Mesenchymal stem cell (in vitro differentiated cells and primary cell): ENCODE data around the gene LDHAL6B.
"Not testable (repeated sequence)": the region's sequence is repeated elsewhere in the genome, so short reads cannot be mapped to it uniquely, and the experiment has no call there.

Experiments
- DNase-seq: peaks from one replicate; pipeline ENCODE4 v3.0.0-alpha.2; 2013
- H2AFZ ChIP-seq: one replicate; pipeline ENCODE4 v1.6.1; 2013; ENCODE audit warnings: low read depth, mild to moderate bottlenecking, control low read depth, inconsistent platforms, low read length, moderate library complexity
- H2AK5ac ChIP-seq: 2 replicates; pipeline ENCODE4 v1.6.1; 2013; ENCODE audit warnings: low read length, moderate library complexity, mild to moderate bottlenecking, inconsistent platforms; ENCODE audit not compliant: severe bottlenecking
- H2BK120ac ChIP-seq: one replicate; pipeline ENCODE4 v1.6.1; 2013; ENCODE audit warnings: low read depth, mild to moderate bottlenecking, inconsistent platforms, low read length, moderate library complexity
- H2BK12ac ChIP-seq, 2 experiments: one replicate each; pipeline ENCODE4 v1.6.1; 2013; ENCODE audit warnings: inconsistent platforms in 2 of 2, low read length in 2 of 2, mild to moderate bottlenecking in 2 of 2, moderate library complexity in 2 of 2, control low read depth in 1 of 2
- H2BK15ac ChIP-seq: one replicate; pipeline ENCODE4 v1.6.1; 2013; ENCODE audit warnings: mild to moderate bottlenecking, low read depth, inconsistent platforms; ENCODE audit not compliant: poor library complexity, severe bottlenecking
- H2BK5ac ChIP-seq: 2 replicates; pipeline ENCODE4 v1.6.1; 2013; ENCODE audit warnings: low read depth, mild to moderate bottlenecking, low read length, control low read depth, inconsistent platforms; ENCODE audit not compliant: poor library complexity, severe bottlenecking
- H3K14ac ChIP-seq, 2 experiments: one replicate each; pipeline ENCODE4 v1.6.1; 2013; ENCODE audit warnings: inconsistent platforms in 2 of 2, low read length in 2 of 2, control low read depth in 1 of 2, mild to moderate bottlenecking in 1 of 2, moderate library complexity in 1 of 2
- H3K18ac ChIP-seq, 2 experiments: one replicate each; pipeline ENCODE4 v1.6.1; 2013; ENCODE audit warnings: inconsistent platforms in 2 of 2, low read length in 2 of 2, control low read depth in 1 of 2, low read depth in 1 of 2, mild to moderate bottlenecking in 1 of 2
- H3K23ac ChIP-seq, 2 experiments: one replicate each; pipeline ENCODE4 v1.6.1; 2013; ENCODE audit warnings: inconsistent platforms in 2 of 2, low read length in 2 of 2, mild to moderate bottlenecking in 2 of 2, moderate library complexity in 2 of 2, control low read depth in 1 of 2
- H3K27ac ChIP-seq: 2 replicates; pipeline ENCODE4 v1.5.1; 2013; ENCODE audit warnings: mild to moderate bottlenecking, moderate library complexity, low read length, control low read depth, inconsistent platforms; ENCODE audit not compliant: poor library complexity, severe bottlenecking
- H3K27me3 ChIP-seq, 2 experiments: 2 replicates each; pipeline versions ENCODE4 v1.6.1 to v1.7.0; 2013; ENCODE audit warnings: low read length in 2 of 2, mild to moderate bottlenecking in 2 of 2, moderate library complexity in 2 of 2, control low read depth in 1 of 2, inconsistent platforms in 1 of 2; ENCODE audit not compliant: control insufficient read depth in 1 of 2, insufficient read depth in 1 of 2
- H3K36me3 ChIP-seq, 2 experiments: 2 replicates each; pipeline versions ENCODE4 v1.6.1 to v1.7.0; 2013; ENCODE audit warnings: low read length in 2 of 2, control low read depth in 1 of 2, inconsistent platforms in 1 of 2, low read depth in 1 of 2, mild to moderate bottlenecking in 1 of 2; ENCODE audit not compliant: insufficient read depth in 2 of 2, control insufficient read depth in 1 of 2
- H3K4ac ChIP-seq, 2 experiments: one replicate each; pipeline ENCODE4 v1.6.1; 2013; ENCODE audit warnings: inconsistent platforms in 2 of 2, low read length in 2 of 2, mild to moderate bottlenecking in 2 of 2, moderate library complexity in 2 of 2, control low read depth in 1 of 2, low read depth in 1 of 2
- H3K4me1 ChIP-seq: 2 replicates; pipeline ENCODE4 v1.6.1; 2013; ENCODE audit warnings: low read depth, low read length, control low read depth; ENCODE audit not compliant: control insufficient read depth, insufficient read depth
- H3K4me2 ChIP-seq: 2 replicates; pipeline ENCODE4 v1.6.1; 2013; ENCODE audit warnings: low read length, mild to moderate bottlenecking, inconsistent platforms; ENCODE audit not compliant: poor library complexity, severe bottlenecking
- H3K4me3 ChIP-seq, 2 experiments: 2 replicates each; pipeline versions ENCODE4 v1.5.1 to v1.7.0; 2013; ENCODE audit warnings: low read length in 2 of 2, mild to moderate bottlenecking in 2 of 2, control low read depth in 1 of 2, low read depth in 1 of 2; ENCODE audit not compliant: insufficient read depth in 1 of 2
- H3K79me1 ChIP-seq: replicated peaks from 2 replicates; pipeline ENCODE4 v1.6.1; 2013; ENCODE audit warnings: mild to moderate bottlenecking, control low read depth, low read length, inconsistent platforms; ENCODE audit not compliant: poor library complexity, severe bottlenecking
- H3K9ac ChIP-seq: 2 replicates; pipeline ENCODE4 v1.7.0; 2013; ENCODE audit warnings: mild to moderate bottlenecking, low read length, moderate library complexity
- H3K9me3 ChIP-seq: 2 replicates; pipeline ENCODE4 v1.7.0; 2013; ENCODE audit warnings: mild to moderate bottlenecking, low read length; ENCODE audit not compliant: control insufficient read depth
- H4K8ac ChIP-seq: one replicate; pipeline ENCODE4 v1.6.1; 2013; ENCODE audit warnings: inconsistent platforms, mild to moderate bottlenecking, low read length, moderate library complexity
- H4K91ac ChIP-seq: one replicate; pipeline ENCODE4 v1.6.1; 2013; ENCODE audit warnings: mild to moderate bottlenecking, low read length, inconsistent platforms
- WGBS: methylation state at CpG from one replicate; pipeline ENCODE4 v1.1.7; 2013; ENCODE audit warnings: mixed read lengths; 5-methylcytosine and 5-hydroxymethylcytosine counted together

The LDHAL6B gene

DNA sequence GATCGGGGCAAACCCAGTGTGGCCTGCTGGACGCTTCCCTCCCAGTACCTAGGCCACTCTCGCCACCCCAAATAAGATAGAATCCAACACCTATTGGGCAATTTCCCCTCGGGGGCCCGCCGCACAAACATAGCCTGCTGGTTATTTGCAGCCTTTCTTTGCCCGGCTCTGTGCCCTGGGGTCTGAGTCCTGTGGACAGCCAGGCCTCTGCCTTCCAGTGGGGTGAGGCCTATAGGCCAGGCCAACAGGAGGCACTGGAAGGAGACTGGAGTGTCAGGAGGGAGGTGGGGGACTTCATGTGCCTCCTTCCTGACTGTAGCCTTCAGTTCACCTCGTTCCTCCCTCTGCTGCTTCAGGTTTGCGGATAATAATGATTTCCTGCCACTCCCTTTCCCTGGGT lies 47.4 kb upstream of the LDHAL6B start:
- Histone ChIP-seq H3K18ac (no peak overlapping the region), H2AK5ac (no peak overlapping the region), H3K9me3 (no peaks in the 10 kb centered on the region), H3K27ac (no peak overlapping the region), H4K91ac (no peak overlapping the region), H3K4me2 (no peak overlapping the region), H3K4me1 (peaks cover 2% of the 10 kb centered on the region), H3K27me3 (no peaks in the 10 kb centered on the region), H2BK5ac (no peak overlapping the region), H3K36me3 (peaks cover 66 to 99% of the 10 kb centered on the region in 2 experiments), H3K79me1 (peaks cover 13% of the 10 kb centered on the region), H3K9ac (no peak overlapping the region), H3K4ac (no peak overlapping the region), H2BK12ac (peak overlapping the region in 1 of 2 experiments; percentile 34), H2AFZ (no peak overlapping the region), H3K4me3 (no peak overlapping the region), H2BK15ac (no peak overlapping the region), H3K23ac (no peak overlapping the region), H3K14ac (no peak overlapping the region), H2BK120ac (no peak overlapping the region), H4K8ac (no peak overlapping the region)
- WGBS = 94% methylated on average over 9 of the region's 9 CpGs
- DNase-seq = no peak

DNA sequence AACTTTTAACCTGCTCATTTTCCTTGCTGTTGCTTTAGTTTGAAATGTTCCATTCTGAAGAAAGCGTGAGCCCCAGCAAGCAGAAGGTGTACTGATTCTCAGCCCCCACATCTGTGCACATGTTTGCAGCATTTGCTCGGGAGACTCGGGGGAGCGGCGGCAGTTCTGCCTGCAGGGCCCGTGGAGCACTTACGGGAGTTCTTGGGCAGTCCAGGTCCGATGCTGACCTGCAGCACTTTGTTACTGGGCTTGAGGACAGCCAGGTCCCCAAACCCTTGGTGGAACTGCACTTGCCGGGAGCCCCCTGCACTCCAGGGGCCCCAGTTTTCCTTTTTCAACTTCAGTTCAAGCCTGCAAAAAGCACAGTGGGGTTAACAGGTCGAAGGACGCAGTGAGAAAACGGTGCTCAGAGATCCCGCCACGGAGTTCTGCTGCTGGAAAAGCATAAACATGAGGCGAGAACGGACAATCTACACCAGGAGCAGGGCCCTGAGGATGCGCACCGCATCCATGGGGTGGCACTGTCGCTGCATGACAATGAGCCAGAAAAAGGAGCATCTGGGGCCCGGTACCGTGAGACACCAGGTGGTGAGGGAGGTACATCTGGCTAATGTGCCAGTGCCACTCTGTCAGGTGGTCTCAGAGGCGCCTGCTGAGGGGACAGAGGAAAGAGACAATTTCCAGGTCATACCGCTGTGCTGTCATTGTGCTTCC lies 45.6 kb upstream of the LDHAL6B start:
- Histone ChIP-seq H3K36me3 (peaks cover 63 to 100% of the 10 kb centered on the region in 2 experiments), H4K91ac (no peak overlapping the region), H2BK15ac (no peak overlapping the region), H3K4ac (no peak overlapping the region), H2AFZ (no peak overlapping the region), H3K9ac (no peak overlapping the region), H2BK5ac (no peak overlapping the region), H3K4me1 (peaks cover 1% of the 10 kb centered on the region), H3K9me3 (no peaks in the 10 kb centered on the region), H3K79me1 (peaks cover 18% of the 10 kb centered on the region), H4K8ac (no peak overlapping the region), H3K27me3 (no peaks in the 10 kb centered on the region), H3K4me3 (no peak overlapping the region), H3K27ac (no peak overlapping the region), H2BK120ac (no peak overlapping the region), H2AK5ac (no peak overlapping the region), H2BK12ac (no peak overlapping the region), H3K23ac (no peak overlapping the region), H3K4me2 (no peak overlapping the region), H3K14ac (no peak overlapping the region), H3K18ac (peak overlapping the region in 1 of 2 experiments; percentile 34)
- 89% methylated on average over 23 of the region's 23 CpGs for WGBS
- DNase-seq = peak; percentile 34

DNA sequence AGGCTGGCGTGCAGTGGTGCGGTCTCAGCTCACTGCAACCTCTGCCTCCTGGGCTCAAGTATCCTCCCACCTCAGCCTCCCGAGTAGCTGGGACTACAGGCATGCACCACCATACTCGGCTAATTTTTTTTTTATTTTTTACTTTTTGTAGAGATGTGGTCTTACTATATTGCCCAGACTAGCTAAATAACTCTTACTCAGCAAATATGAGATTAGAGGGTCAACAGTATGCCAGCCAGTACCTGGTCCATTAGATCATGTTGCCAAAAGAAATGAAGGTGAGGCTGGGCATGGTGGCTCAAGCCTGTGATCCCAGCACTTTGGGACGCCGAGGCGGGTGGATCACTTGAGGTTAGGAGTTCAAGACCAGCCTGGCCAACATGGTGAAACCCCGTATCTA lies 44.6 kb upstream of the LDHAL6B start:
- not testable (repeated sequence) for DNase-seq, H3K27ac ChIP-seq, H3K27me3 ChIP-seq, H2BK120ac ChIP-seq, H3K9me3 ChIP-seq, H2BK5ac ChIP-seq, H3K18ac ChIP-seq, H4K91ac ChIP-seq, H2BK15ac ChIP-seq, H2AK5ac ChIP-seq, H3K4ac ChIP-seq, H3K4me1 ChIP-seq, H2AFZ ChIP-seq, H4K8ac ChIP-seq, H3K14ac ChIP-seq, H3K9ac ChIP-seq, H3K4me2 ChIP-seq, H2BK12ac ChIP-seq, H3K23ac ChIP-seq, H3K4me3 ChIP-seq
- Histone ChIP-seq H3K79me1 (peaks cover 21% of the 10 kb centered on the region), H3K36me3 (peaks cover 56 to 100% of the 10 kb centered on the region in 2 experiments)
- WGBS = 95% methylated on average over 5 of the region's 8 CpGs

GRCh38 chr15:59165726-59166125 lies 40.9 kb upstream of the LDHAL6B start:
- Histone ChIP-seq H3K14ac (no peak overlapping the region), H3K27me3 (no peaks in the 10 kb centered on the region), H3K4ac (peak overlapping the region; percentile 52 to 54), H3K79me1 (peaks cover 18% of the 10 kb centered on the region), H4K8ac (peak overlapping the region; percentile 40), H2BK15ac (no peak overlapping the region), H3K9me3 (no peaks in the 10 kb centered on the region), H3K18ac (peak overlapping the region; percentile 40 to 89), H2BK12ac (peak overlapping the region; percentile 15 to 45), H3K4me2 (no peak overlapping the region), H3K27ac (peak overlapping the region; percentile 19), H2BK5ac (peak overlapping the region; percentile 11), H3K36me3 (peaks cover 33 to 80% of the 10 kb centered on the region in 2 experiments), H3K4me1 (peaks cover 16% of the 10 kb centered on the region), H3K23ac (no peak overlapping the region), H2AK5ac (peak overlapping the region; percentile 54), H2AFZ (no peak overlapping the region), H2BK120ac (no peak overlapping the region), H4K91ac (no peak overlapping the region), H3K4me3 (no peak overlapping the region), H3K9ac (peak overlapping the region; percentile 52)
- 86% methylated on average over 3 of the region's 3 CpGs for WGBS
- no peak for DNase-seq
